ENCODE measurements around the gene ZNF814.
"Not testable (repeated sequence)": the region's sequence is repeated elsewhere in the genome, so short reads cannot be mapped to it uniquely, and the experiment has no call there.

DNA sequence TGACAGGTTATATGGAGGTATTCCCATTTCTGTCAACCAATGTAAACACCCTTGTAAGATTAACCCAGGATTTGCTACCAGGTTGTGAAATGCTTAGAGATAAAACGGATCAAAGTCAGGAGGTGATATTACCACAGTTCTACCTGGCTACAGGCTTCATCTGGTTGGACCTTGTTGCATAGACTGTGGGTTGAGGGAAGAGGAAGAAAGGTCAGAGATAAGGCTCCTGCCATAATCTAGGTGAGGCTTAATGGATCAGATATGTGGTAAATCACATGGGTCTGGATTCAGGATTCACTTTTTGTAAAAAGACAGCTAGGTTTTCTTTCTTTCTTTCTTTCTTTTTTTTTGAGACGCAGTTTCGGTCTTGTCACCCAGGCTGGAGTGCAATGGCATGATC is 67.3 kb downstream of the ZNF814 start:
- TF ChIP-seq, protein P1, sequence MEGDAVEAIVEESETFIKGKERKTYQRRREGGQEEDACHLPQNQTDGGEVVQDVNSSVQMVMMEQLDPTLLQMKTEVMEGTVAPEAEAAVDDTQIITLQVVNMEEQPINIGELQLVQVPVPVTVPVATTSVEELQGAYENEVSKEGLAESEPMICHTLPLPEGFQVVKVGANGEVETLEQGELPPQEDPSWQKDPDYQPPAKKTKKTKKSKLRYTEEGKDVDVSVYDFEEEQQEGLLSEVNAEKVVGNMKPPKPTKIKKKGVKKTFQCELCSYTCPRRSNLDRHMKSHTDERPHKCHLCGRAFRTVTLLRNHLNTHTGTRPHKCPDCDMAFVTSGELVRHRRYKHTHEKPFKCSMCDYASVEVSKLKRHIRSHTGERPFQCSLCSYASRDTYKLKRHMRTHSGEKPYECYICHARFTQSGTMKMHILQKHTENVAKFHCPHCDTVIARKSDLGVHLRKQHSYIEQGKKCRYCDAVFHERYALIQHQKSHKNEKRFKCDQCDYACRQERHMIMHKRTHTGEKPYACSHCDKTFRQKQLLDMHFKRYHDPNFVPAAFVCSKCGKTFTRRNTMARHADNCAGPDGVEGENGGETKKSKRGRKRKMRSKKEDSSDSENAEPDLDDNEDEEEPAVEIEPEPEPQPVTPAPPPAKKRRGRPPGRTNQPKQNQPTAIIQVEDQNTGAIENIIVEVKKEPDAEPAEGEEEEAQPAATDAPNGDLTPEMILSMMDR (conservative IDR thresholded peaks at IDR 0.05; ENCODE audit: low read depth, low read length): not testable (repeated sequence)
- not testable (repeated sequence) for TF ChIP-seq EZH2 (IDR thresholded peaks at IDR 0.05; ENCODE audit: borderline replicate concordance, low read depth, low read length, poor library complexity, severe bottlenecking)

Measured in A673 (cell line).